Neural progenitor cell (in vitro differentiated cells): Measurements from ENCODE around the gene HEXIM2. TPM values are rescaled to one million over a fixed set of nuclear protein-coding genes. Genes with fewer than 3 reads are reported as not detected.

Experiments used
- DNase-seq: peaks from one replicate; pipeline ENCODE4 v3.0.0-alpha.2; 2016; ENCODE audit warnings: low spot score
- H2AFZ ChIP-seq: fragments of 200-600 bp; sonication (generic); replicated peaks from 2 replicates; pipeline ENCODE4 v1.6.1; 2016; ENCODE audit warnings: antibody characterized with exemption
- H3F3A ChIP-seq: fragments of 200-600 bp; sonication (generic); 2 replicates; pipeline ENCODE4 v1.6.1; 2016; ENCODE audit warnings: antibody characterized with exemption, low read depth
- H3K27ac ChIP-seq: fragments of 200-600 bp; sonication (generic); 2 replicates; pipeline ENCODE4 v1.5.1; 2016; ENCODE audit warnings: mild to moderate bottlenecking
- H3K27me3 ChIP-seq: fragments of 200-600 bp; sonication (generic); 2 replicates; pipeline ENCODE4 v1.6.1; 2016; ENCODE audit warnings: mild to moderate bottlenecking, moderate library complexity
- H3K36me3 ChIP-seq: fragments of 200-600 bp; sonication (generic); 2 replicates; pipeline ENCODE4 v1.5.1; 2016
- H3K4me1 ChIP-seq: fragments of 200-600 bp; sonication (generic); 2 replicates; pipeline ENCODE4 v1.6.1; 2016; ENCODE audit warnings: mixed run types
- H3K4me2 ChIP-seq: fragments of 200-600 bp; sonication (generic); 2 replicates; pipeline ENCODE4 v1.6.1; 2016
- H3K4me3 ChIP-seq: fragments of 200-600 bp; sonication (generic); 2 replicates; pipeline ENCODE4 v1.5.1; 2016
- H3K79me2 ChIP-seq: fragments of 200-600 bp; sonication (generic); 2 replicates; pipeline ENCODE4 v1.6.1; 2016; ENCODE audit warnings: low read depth
- H3K9ac ChIP-seq: fragments of 200-600 bp; sonication (generic); 2 replicates; pipeline ENCODE4 v1.6.1; 2016
- H3K9me3 ChIP-seq: fragments of 200-600 bp; sonication (generic); 2 replicates; pipeline ENCODE4 v1.5.1; 2016; ENCODE audit warnings: low read depth
- H4K20me1 ChIP-seq: fragments of 200-600 bp; sonication (generic); 2 replicates; pipeline ENCODE4 v1.6.1; 2016; ENCODE audit warnings: low read depth
- H3K27ac Mint-ChIP-seq: 3 replicates; pipeline ENCODE4 v1.8.0; 2021; ENCODE audit warnings: mixed read lengths
- H3K27me3 Mint-ChIP-seq: 2 replicates; pipeline ENCODE4 v1.8.0; 2022; ENCODE audit warnings: low read depth, mild to moderate bottlenecking, inconsistent platforms, moderate library complexity, mixed read lengths; ENCODE audit not compliant: insufficient read depth
- H3K36me3 Mint-ChIP-seq: 3 replicates; pipeline ENCODE4 v1.8.0; 2021; ENCODE audit warnings: mixed read lengths
- H3K4me1 Mint-ChIP-seq: 3 replicates; pipeline ENCODE4 v1.8.0; 2021; ENCODE audit warnings: mixed read lengths
- H3K4me3 Mint-ChIP-seq: 3 replicates; pipeline ENCODE4 v1.8.0; 2021; ENCODE audit warnings: mild to moderate bottlenecking, moderate library complexity, mixed read lengths
- H3K9me3 Mint-ChIP-seq: 3 replicates; pipeline ENCODE4 v1.8.0; 2020; ENCODE audit warnings: mixed read lengths
- CTCF ChIP-seq: fragments of 200-600 bp; sonication (generic); IDR thresholded peaks from 2 replicates; pipeline ENCODE4 v1.5.1; 2017; ENCODE audit warnings: antibody characterized with exemption, mild to moderate bottlenecking
- EZH2 ChIP-seq: fragments of 200-600 bp; sonication (generic); IDR thresholded peaks from 2 replicates; pipeline ENCODE4 v1.6.1; 2017; ENCODE audit warnings: antibody characterized with exemption, mild to moderate bottlenecking, moderate library complexity
- EZH2phosphoT487 ChIP-seq: fragments of 200-600 bp; sonication (generic); IDR thresholded peaks from 2 replicates; pipeline ENCODE4 v1.6.1; 2017; ENCODE audit warnings: antibody characterized with exemption
- total RNA-seq: library from RNA; depleted of rRNA; stranded (reverse); fragments of >200 nt; gene quantifications from 2 replicates; pipeline ENCODE4 v1.2.3, GENCODE V29; 2015; ENCODE audit warnings: low replicate concordance

Gene HEXIM2
- total RNA-seq, 1 donor from 2014 or later = 4.6 TPM

GRCh38 chr17:45137561-45138305 lies 23.9 kb upstream of the HEXIM2 start:
- Histone ChIP-seq H3K4me3 (no peak overlapping the region), H3K9me3 (no peaks in the 10 kb centered on the region), H3K36me3 (no peaks in the 10 kb centered on the region), H3K9ac (no peak overlapping the region), H3K4me2 (no peak overlapping the region), H2AFZ (no peak overlapping the region), H3K4me1 (peaks cover 18% of the 10 kb centered on the region), H3K79me2 (no peaks in the 10 kb centered on the region), H3F3A (peaks cover 38% of the 10 kb centered on the region), H4K20me1 (no peaks in the 10 kb centered on the region), H3K27me3 (no peaks in the 10 kb centered on the region), H3K27ac (no peak overlapping the region)
- Mint-ChIP-seq H3K4me1 (peaks cover 36% of the 10 kb centered on the region), H3K27me3 (peaks cover 6% of the 10 kb centered on the region), H3K4me3 (no peak overlapping the region), H3K36me3 (peaks cover 2% of the 10 kb centered on the region), H3K9me3 (peaks cover 4% of the 10 kb centered on the region), H3K27ac (no peak overlapping the region)
- no peak for TF ChIP-seq EZH2
- TF ChIP-seq CTCF = no peak
- TF ChIP-seq EZH2phosphoT487 = no peak
- DNase-seq = peak; percentile 1

GRCh38 chr17:45138911-45139532 lies 22.7 kb upstream of the HEXIM2 start:
- Histone ChIP-seq H2AFZ (no peak overlapping the region), H3K27ac (no peak overlapping the region), H4K20me1 (no peaks in the 10 kb centered on the region), H3K79me2 (no peaks in the 10 kb centered on the region), H3K9ac (no peak overlapping the region), H3K4me1 (peaks cover 28% of the 10 kb centered on the region), H3K4me2 (peak overlapping the region; percentile 50), H3K4me3 (no peak overlapping the region), H3K9me3 (no peaks in the 10 kb centered on the region), H3F3A (peaks cover 41% of the 10 kb centered on the region), H3K27me3 (no peaks in the 10 kb centered on the region), H3K36me3 (no peaks in the 10 kb centered on the region)
- peaks cover 4% of the 10 kb centered on the region for H3K9me3 Mint-ChIP-seq
- H3K4me3 Mint-ChIP-seq = no peak overlapping the region
- TF ChIP-seq EZH2 (no peak), CTCF (no peak), EZH2phosphoT487 (no peak)
- peaks cover 9% of the 10 kb centered on the region for H3K27me3 Mint-ChIP-seq
- DNase-seq = peak; percentile 71
- peaks cover 45% of the 10 kb centered on the region for H3K4me1 Mint-ChIP-seq
- H3K27ac Mint-ChIP-seq = no peak overlapping the region
- H3K36me3 Mint-ChIP-seq = no peaks in the 10 kb centered on the region

- Mint-ChIP-seq H3K27ac (peak overlapping the region; percentile 67), H3K27me3 (peaks cover 9% of the 10 kb centered on the region), H3K4me1 (peaks cover 45% of the 10 kb centered on the region), H3K36me3 (no peaks in the 10 kb centered on the region), H3K9me3 (peaks cover 4% of the 10 kb centered on the region), H3K4me3 (no peak overlapping the region)
- H3K4me2 ChIP-seq = peak overlapping the region; percentile 50
- H3K4me3 ChIP-seq = no peak overlapping the region
- H3K9me3 ChIP-seq = no peaks in the 10 kb centered on the region
- H3K27me3 ChIP-seq = peaks cover 4% of the 10 kb centered on the region
- H3K79me2 ChIP-seq = no peaks in the 10 kb centered on the region
- H3K36me3 ChIP-seq = no peaks in the 10 kb centered on the region
- H3K9ac ChIP-seq = no peak overlapping the region
- H2AFZ ChIP-seq = no peak overlapping the region
- H4K20me1 ChIP-seq = no peaks in the 10 kb centered on the region
- H3F3A ChIP-seq = peaks cover 44% of the 10 kb centered on the region
- no peak for DNase-seq
- peaks cover 32% of the 10 kb centered on the region for H3K4me1 ChIP-seq
- TF ChIP-seq EZH2phosphoT487 = no peak
- TF ChIP-seq EZH2 = no peak
- no peak for TF ChIP-seq CTCF
- no peak overlapping the region for H3K27ac ChIP-seq
Measured at GRCh38 chr17:45139533-45139920, 22.1 kb upstream of the HEXIM2 start.
